Activated CD4-positive, alpha-beta T cell treated with anti-CD3 and anti-CD28 coated beads, Interleukin-2, amount 10 ng/mL, durations not matched to agents 7 days and 5 days (primary cell): ENCODE measurements around the gene BCR. TPM values are rescaled to one million over a fixed set of nuclear protein-coding genes. Genes with fewer than 3 reads are reported as not detected.

Source experiments
- CTCF ChIA-PET: fragments of 350-600 bp; sonication (Branson Sonifier 250); formaldehyde crosslinking; loops from one replicate; lab custom pipeline; 2021; ENCODE audit warnings: antibody characterized with exemption; lab: Charles Lee
- POLR2A ChIA-PET: fragments of 350-600 bp; sonication (Branson Sonifier 250); formaldehyde crosslinking; loops from one replicate; lab custom pipeline; 2021; ENCODE audit warnings: antibody characterized with exemption; lab: Charles Lee
- DNase-seq: peaks from one replicate; pipeline ENCODE4 v3.0.0-alpha.2; 2020
- H3K27ac Mint-ChIP-seq: one replicate; pipeline ENCODE4 v1.8.0; 2021; ENCODE audit warnings: mild to moderate bottlenecking, moderate library complexity, mixed read lengths
- H3K27me3 Mint-ChIP-seq: one replicate; pipeline ENCODE4 v1.8.0; 2021; ENCODE audit warnings: mixed read lengths
- H3K36me3 Mint-ChIP-seq: one replicate; pipeline ENCODE4 v1.8.0; 2021; ENCODE audit warnings: low read depth, mixed read lengths
- H3K4me1 Mint-ChIP-seq: one replicate; pipeline ENCODE4 v1.8.0; 2021; ENCODE audit warnings: mixed read lengths
- H3K4me3 Mint-ChIP-seq: one replicate; pipeline ENCODE4 v1.8.0; 2021; ENCODE audit warnings: mild to moderate bottlenecking, moderate library complexity, mixed read lengths
- H3K9me3 Mint-ChIP-seq: one replicate; pipeline ENCODE4 v1.8.0; 2021; ENCODE audit warnings: mixed read lengths
- total RNA-seq, 2 experiments: library from RNA; stranded (reverse); gene quantifications; one replicate each; pipeline ENCODE4 v1.2.3, GENCODE V29; 2021

BCR gene
- total RNA-seq, 2 experiments from 2014 or later = 45.6 to 48.1 TPM

- peak overlapping the region; percentile 97 for H3K27ac Mint-ChIP-seq
- peaks cover 96% of the 10 kb centered on the region for H3K4me1 Mint-ChIP-seq
- no peaks in the 10 kb centered on the region for H3K9me3 Mint-ChIP-seq
- H3K4me3 Mint-ChIP-seq = peak overlapping the region; percentile 82
- no peaks in the 10 kb centered on the region for H3K27me3 Mint-ChIP-seq
- H3K36me3 Mint-ChIP-seq = peaks cover 3% of the 10 kb centered on the region
- POLR2A ChIA-PET = interaction anchor here (0.5 kb wide), 1 partner anchor 33 kb away, joined by 3 read pairs; no protein-coding TSS in a partner anchor
- DNase-seq = no peak
- CTCF ChIA-PET = interaction anchor here (1.1 to 1.9 kb wide), 2 partner anchors 8 to 9 kb away, joined by 5 read pairs; no protein-coding TSS in a partner anchor
Measured at GRCh38 chr22:23219317-23219716, 39.0 kb downstream of the BCR start.

GRCh38 chr22:23219822-23220484 lies 39.6 kb downstream of the BCR start:
- ChIA-PET CTCF (interaction anchor here (1.9 kb wide), 1 partner anchor 10 kb away, joined by 5 read pairs; no protein-coding TSS in a partner anchor), POLR2A (interaction anchor here (0.5 kb wide), 1 partner anchor 33 kb away, joined by 3 read pairs; no protein-coding TSS in a partner anchor)
- Mint-ChIP-seq H3K4me1 (peaks cover 97% of the 10 kb centered on the region), H3K4me3 (peak overlapping the region; percentile 82), H3K27me3 (no peaks in the 10 kb centered on the region), H3K9me3 (no peaks in the 10 kb centered on the region), H3K36me3 (peaks cover 3% of the 10 kb centered on the region), H3K27ac (peak overlapping the region; percentile 97)
- peak; percentile 74 for DNase-seq

DNA sequence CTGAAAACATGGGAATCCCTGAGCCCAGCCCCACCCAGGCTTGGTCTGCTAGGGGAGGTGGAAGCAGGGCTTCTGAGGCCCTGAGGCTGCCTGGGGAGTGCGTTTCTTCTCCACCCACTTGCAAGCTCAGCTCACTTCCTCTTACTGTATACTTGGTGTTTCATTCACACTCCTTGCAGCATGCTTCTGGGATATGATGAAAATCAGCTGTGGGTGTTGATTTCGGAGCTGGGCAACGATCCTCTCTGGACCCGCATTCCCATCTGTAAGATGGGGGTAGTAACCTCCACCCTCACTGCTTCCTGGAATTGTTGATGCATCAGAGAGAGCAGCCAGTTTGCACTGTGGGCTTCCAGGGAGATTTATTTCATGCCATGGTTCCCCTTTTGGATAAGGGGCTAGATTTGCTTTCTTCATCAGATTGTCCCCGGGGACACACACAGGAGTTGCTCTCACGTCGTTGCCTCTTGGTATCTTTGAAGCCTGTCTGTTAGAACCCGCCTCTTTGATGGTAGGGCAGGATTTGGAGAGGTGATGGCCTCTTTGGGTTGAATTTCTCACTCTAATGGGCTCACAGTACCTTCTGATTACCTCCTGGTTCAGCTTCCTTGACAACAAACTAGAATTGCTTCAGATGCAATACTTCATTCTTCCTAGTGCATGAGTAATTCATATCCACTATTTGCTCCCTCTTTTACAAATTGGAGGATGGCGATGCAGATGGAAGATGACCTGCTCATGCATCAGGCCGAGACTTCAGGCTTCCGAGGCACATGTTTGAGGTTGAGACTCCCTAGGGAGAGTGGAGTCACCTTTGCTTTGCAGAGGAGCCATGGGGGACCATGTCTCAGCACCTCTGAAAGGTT lies 40.4 kb downstream of the BCR start:
- Mint-ChIP-seq H3K4me1 (peaks cover 97% of the 10 kb centered on the region), H3K9me3 (no peaks in the 10 kb centered on the region), H3K27ac (peak overlapping the region; percentile 97), H3K36me3 (peaks cover 3% of the 10 kb centered on the region), H3K4me3 (peak overlapping the region; percentile 82), H3K27me3 (no peaks in the 10 kb centered on the region)
- DNase-seq = peak; percentile 45
- ChIA-PET POLR2A (no interaction called here), CTCF (interaction anchor here (1.9 kb wide), 1 partner anchor 11 kb away, joined by 5 read pairs; no protein-coding TSS in a partner anchor)

DNA sequence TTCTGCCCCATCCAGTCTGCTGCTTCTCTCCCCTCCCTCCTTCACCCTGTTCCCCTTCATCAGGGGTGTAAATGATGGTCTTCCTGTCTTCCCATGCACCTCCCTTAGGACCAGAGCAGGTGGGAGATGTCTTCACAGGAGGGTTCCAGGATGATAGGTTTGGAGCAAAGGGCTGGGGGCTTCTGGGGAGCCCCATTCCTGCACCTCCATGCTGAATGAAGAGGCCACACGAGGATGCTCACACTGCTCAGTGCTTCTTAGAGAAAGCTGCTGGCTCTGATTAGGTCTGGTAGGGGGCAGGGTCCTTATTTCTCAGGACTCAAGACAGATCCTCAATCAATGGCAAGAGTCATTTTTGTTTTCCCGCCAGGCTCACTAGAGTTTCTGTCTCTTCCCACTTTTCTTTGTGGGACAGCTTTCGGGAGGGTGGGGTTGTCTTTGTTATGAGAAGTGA lies 41.1 kb downstream of the BCR start:
- peaks cover 3% of the 10 kb centered on the region for H3K36me3 Mint-ChIP-seq
- ChIA-PET CTCF (interaction anchor here (1.9 kb wide), 1 partner anchor 11 kb away, joined by 5 read pairs; no protein-coding TSS in a partner anchor), POLR2A (no interaction called here)
- H3K9me3 Mint-ChIP-seq = no peaks in the 10 kb centered on the region
- DNase-seq = no peak
- peaks cover 97% of the 10 kb centered on the region for H3K4me1 Mint-ChIP-seq
- H3K27me3 Mint-ChIP-seq = no peaks in the 10 kb centered on the region
- peak overlapping the region; percentile 97 for H3K27ac Mint-ChIP-seq
- H3K4me3 Mint-ChIP-seq = no peak overlapping the region

DNA sequence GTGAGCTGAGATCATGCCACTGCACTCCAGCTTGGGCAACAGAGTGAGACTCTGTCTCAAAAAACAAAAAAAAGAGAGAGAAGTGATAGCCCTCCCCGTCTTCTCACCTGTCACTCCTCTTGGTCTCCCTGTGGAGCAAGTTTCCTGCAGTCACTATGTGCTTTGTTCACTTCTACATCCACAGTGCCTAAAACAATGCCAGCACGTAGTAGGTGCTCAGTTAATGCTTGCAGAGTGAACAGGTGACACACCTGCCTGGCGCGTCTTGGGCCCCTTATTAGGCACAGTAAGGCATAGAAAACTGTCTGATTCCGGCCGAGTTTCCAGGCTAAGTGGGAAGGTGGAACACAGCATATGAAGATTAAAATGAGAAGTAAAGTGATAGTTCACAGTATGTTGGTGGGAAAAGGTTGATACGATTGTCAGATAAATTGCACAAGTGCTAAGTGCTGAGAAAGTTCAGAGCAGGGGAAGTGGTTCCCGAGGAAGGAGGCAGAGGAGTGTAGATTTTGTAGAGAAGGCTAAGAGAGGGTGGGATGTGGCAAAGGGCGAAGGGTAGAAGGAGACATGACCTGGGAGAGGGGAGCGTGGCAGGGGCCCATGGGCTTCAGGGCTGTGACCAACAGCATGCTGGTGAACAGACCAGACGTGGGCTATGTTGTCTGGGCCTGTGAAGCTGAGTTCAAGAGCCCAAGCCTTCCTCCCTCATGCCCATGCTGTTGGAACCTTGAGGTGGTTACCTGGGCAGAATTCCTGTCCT lies 41.9 kb downstream of the BCR start:
- Mint-ChIP-seq H3K9me3 (no peaks in the 10 kb centered on the region), H3K36me3 (peaks cover 8% of the 10 kb centered on the region), H3K4me3 (no peak overlapping the region), H3K4me1 (peaks cover 97% of the 10 kb centered on the region), H3K27me3 (no peaks in the 10 kb centered on the region), H3K27ac (peak overlapping the region; percentile 82)
- ChIA-PET CTCF (no interaction called here), POLR2A (no interaction called here)
- DNase-seq = no peak

- Mint-ChIP-seq H3K27me3 (no peaks in the 10 kb centered on the region), H3K4me3 (no peak overlapping the region), H3K9me3 (peaks cover 5% of the 10 kb centered on the region), H3K36me3 (peaks cover 15% of the 10 kb centered on the region), H3K27ac (peak overlapping the region; percentile 17), H3K4me1 (peaks cover 97% of the 10 kb centered on the region)
- DNase-seq = no peak
- ChIA-PET CTCF (no interaction called here), POLR2A (no interaction called here)
Measured at GRCh38 chr22:23222793-23223568, 42.7 kb downstream of the BCR start.

- peaks cover 92% of the 10 kb centered on the region for H3K4me1 Mint-ChIP-seq
- peaks cover 12% of the 10 kb centered on the region for H3K9me3 Mint-ChIP-seq
- ChIA-PET POLR2A (no interaction called here), CTCF (no interaction called here)
- H3K27ac Mint-ChIP-seq = peak overlapping the region; percentile 92
- no peaks in the 10 kb centered on the region for H3K27me3 Mint-ChIP-seq
- H3K4me3 Mint-ChIP-seq = no peak overlapping the region
- peaks cover 21% of the 10 kb centered on the region for H3K36me3 Mint-ChIP-seq
- DNase-seq = no peak
Measured at GRCh38 chr22:23223569-23224317, 43.4 kb downstream of the BCR start.

- Mint-ChIP-seq H3K27me3 (no peaks in the 10 kb centered on the region), H3K9me3 (peaks cover 18% of the 10 kb centered on the region), H3K27ac (peak overlapping the region; percentile 92), H3K36me3 (peaks cover 30% of the 10 kb centered on the region), H3K4me3 (no peak overlapping the region), H3K4me1 (peaks cover 81% of the 10 kb centered on the region)
- ChIA-PET POLR2A (no interaction called here), CTCF (interaction anchor here (0.9 to 1.3 kb wide), 2 partner anchors 15 to 31 kb away, joined by 4 to 6 read pairs; no protein-coding TSS in a partner anchor)
- DNase-seq = no peak
Measured at GRCh38 chr22:23224846-23225245, 44.5 kb downstream of the BCR start.

GRCh38 chr22:23225337-23225723 lies 45.0 kb downstream of the BCR start:
- Mint-ChIP-seq H3K4me1 (peaks cover 80% of the 10 kb centered on the region), H3K27ac (peak overlapping the region; percentile 92), H3K4me3 (peak overlapping the region; percentile 21), H3K9me3 (peaks cover 20% of the 10 kb centered on the region), H3K27me3 (no peaks in the 10 kb centered on the region), H3K36me3 (peaks cover 34% of the 10 kb centered on the region)
- CTCF ChIA-PET = interaction anchor here (0.9 to 1.3 kb wide), 5 partner anchors 9 to 47 kb away, joined by 3 to 6 read pairs (median 3); no protein-coding TSS in a partner anchor
- POLR2A ChIA-PET = no interaction called here
- no peak for DNase-seq

DNA sequence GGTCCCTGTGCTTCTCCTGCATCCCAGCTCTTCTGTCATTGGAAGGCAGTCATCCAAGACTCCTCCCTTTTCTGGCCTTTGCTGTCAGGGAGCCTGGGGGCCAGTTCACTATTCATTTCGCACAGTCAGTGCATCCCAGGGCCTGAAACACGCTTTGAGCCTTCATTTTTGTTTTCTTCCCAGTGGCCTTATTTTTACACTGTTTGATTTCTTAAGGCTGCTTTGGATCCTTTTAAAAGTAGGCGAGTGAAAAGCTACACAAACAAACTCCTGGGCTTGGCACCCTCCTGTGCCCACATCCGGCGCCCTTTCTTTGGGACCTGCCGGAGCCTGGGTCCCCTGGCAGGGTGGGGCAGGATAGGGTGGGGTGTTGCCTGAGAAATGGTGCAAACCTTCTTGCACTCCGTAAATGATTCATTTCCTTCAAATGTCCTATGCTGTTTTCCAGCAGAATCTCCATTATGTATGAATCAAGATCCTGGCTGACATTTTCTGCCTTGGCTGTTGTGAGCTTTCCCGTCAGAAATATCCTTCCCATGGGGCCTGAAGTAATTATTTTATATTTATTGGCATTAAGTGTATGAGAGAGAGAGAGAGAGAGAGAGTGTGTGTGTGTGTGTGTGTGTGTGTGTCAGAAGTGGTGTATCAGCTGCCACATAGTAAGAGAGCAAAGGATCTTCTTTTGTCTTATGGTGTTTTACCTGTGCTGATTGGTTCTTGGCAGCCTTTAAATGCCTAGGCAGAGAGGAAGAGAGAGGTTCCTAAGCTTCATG lies 45.6 kb downstream of the BCR start:
- Mint-ChIP-seq H3K9me3 (peaks cover 20% of the 10 kb centered on the region), H3K27ac (peak overlapping the region; percentile 92), H3K4me3 (peak overlapping the region; percentile 50), H3K36me3 (peaks cover 34% of the 10 kb centered on the region), H3K27me3 (no peaks in the 10 kb centered on the region), H3K4me1 (peaks cover 74% of the 10 kb centered on the region)
- CTCF ChIA-PET = interaction anchor here (0.9 to 1.8 kb wide), 5 partner anchors 7 to 47 kb away, joined by 3 to 5 read pairs (median 3); no protein-coding TSS in a partner anchor
- DNase-seq = peak; percentile 59
- POLR2A ChIA-PET = no interaction called here
